Activated naive CD4-positive, alpha-beta T cell (primary cell): ENCODE measurements around the gene HUS1B.
"Not testable (repeated sequence)": the region's sequence is repeated elsewhere in the genome, so short reads cannot be mapped to it uniquely, and the experiment has no call there.

Source experiments
- DNase-seq, 4 experiments: peaks; one replicate each; lab custom pipeline; 2025; lab: John Stamatoyannopoulos, UW

Gene HUS1B

GRCh38 chr6:678520-678919 lies 21.6 kb upstream of the HUS1B start:
- DNase-seq, result no peak

GRCh38 chr6:677919-678318 lies 21.0 kb upstream of the HUS1B start:
- no peak for DNase-seq

- no peak for DNase-seq
These were observed 18.1 kb upstream of the HUS1B start for GRCh38 chr6:674956-675355.

GRCh38 chr6:674406-674805 lies 17.5 kb upstream of the HUS1B start:
- DNase-seq, result no peak

GRCh38 chr6:667253-667927 lies 10.5 kb upstream of the HUS1B start:
- no peak for DNase-seq

GRCh38 chr6:665403-666267 lies 8.7 kb upstream of the HUS1B start:
- DNase-seq, result no peak

GRCh38 chr6:663788-664187 lies 6.9 kb upstream of the HUS1B start:
- not testable (repeated sequence) for DNase-seq

- DNase-seq, result no peak
These were observed 3.0 kb upstream of the HUS1B start for GRCh38 chr6:659716-660581.

- DNase-seq, result no peak
These were observed 1.3 kb upstream of the HUS1B start for GRCh38 chr6:658244-658643.

- no peak for DNase-seq
These were observed 843 bp upstream of the HUS1B start for GRCh38 chr6:657743-658142.

- no peak for DNase-seq
These were observed 2.8 kb downstream of the HUS1B start for GRCh38 chr6:654136-654535.

- no peak for DNase-seq
These were observed 4.0 kb downstream of the HUS1B start for GRCh38 chr6:652865-653264.

GRCh38 chr6:650098-650497 lies 6.8 kb downstream of the HUS1B start:
- no peak for DNase-seq

GRCh38 chr6:642805-643204 lies 14.1 kb downstream of the HUS1B start:
- DNase-seq, result no peak

- DNase-seq, result no peak
These were observed 15.5 kb downstream of the HUS1B start for GRCh38 chr6:641225-641985.

- DNase-seq, result no peak
These were observed 20.4 kb downstream of the HUS1B start for GRCh38 chr6:636488-636887.

- no peak for DNase-seq
These were observed 21.7 kb downstream of the HUS1B start for GRCh38 chr6:635233-635632.

GRCh38 chr6:633611-634010 lies 23.3 kb downstream of the HUS1B start:
- DNase-seq, result no peak

- DNase-seq, result no peak
These were observed 28.1 kb downstream of the HUS1B start for GRCh38 chr6:628766-629165.

GRCh38 chr6:626236-626635 lies 30.7 kb downstream of the HUS1B start:
- no peak for DNase-seq

GRCh38 chr6:624979-625378 lies 31.9 kb downstream of the HUS1B start:
- no peak for DNase-seq

GRCh38 chr6:622462-622861 lies 34.4 kb downstream of the HUS1B start:
- DNase-seq, result no peak
